HG02884 (cell line): Measurements from ENCODE around the gene DNAJC19.

Experiments used
- ATAC-seq: cut with Tn5 transposase; IDR thresholded peaks from one replicate; pipeline ENCODE4 v1.9.1; 2021; ENCODE audit warnings: mild to moderate bottlenecking, moderate library complexity; ENCODE audit not compliant: unreplicated experiment

DNAJC19 gene

GRCh38 chr3:180962530-180962929, 27.0 kb downstream of the DNAJC19 start:
- no peak for ATAC-seq

- no peak for ATAC-seq
Measured at GRCh38 chr3:180961552-180961951, 28.0 kb downstream of the DNAJC19 start.

GRCh38 chr3:180961087-180961486, 28.4 kb downstream of the DNAJC19 start:
- no peak for ATAC-seq

GRCh38 chr3:180959691-180960090, 29.8 kb downstream of the DNAJC19 start:
- ATAC-seq, result peak; percentile 59

- ATAC-seq, result peak; percentile 73
Measured at GRCh38 chr3:180947761-180948390, 41.7 kb downstream of the DNAJC19 start.

GRCh38 chr3:180940826-180941225, 48.7 kb downstream of the DNAJC19 start:
- no peak for ATAC-seq

- no peak for ATAC-seq
Measured at GRCh38 chr3:180934638-180935037, 54.9 kb downstream of the DNAJC19 start.
